Mucosa of stomach (tissue), 1 donor: ENCODE results near the gene PANK1.
"Not testable (repeated sequence)": the region's sequence is repeated elsewhere in the genome, so short reads cannot be mapped to it uniquely, and the experiment has no call there.

Experiments used
- H3K27me3 ChIP-seq: one replicate; pipeline ENCODE4 v1.7.0; 2013; ENCODE audit warnings: mild to moderate bottlenecking, low read length; ENCODE audit not compliant: control insufficient read depth, insufficient read depth
- H3K36me3 ChIP-seq: one replicate; pipeline ENCODE4 v1.7.0; 2013; ENCODE audit warnings: low read length; ENCODE audit not compliant: control insufficient read depth, insufficient read depth
- H3K4me1 ChIP-seq: one replicate; pipeline ENCODE4 v1.7.0; 2013; ENCODE audit warnings: mild to moderate bottlenecking, low read length; ENCODE audit not compliant: control insufficient read depth, insufficient read depth
- H3K4me3 ChIP-seq: one replicate; pipeline ENCODE4 v1.7.0; 2013; ENCODE audit warnings: low read length
- H3K9ac ChIP-seq: one replicate; pipeline ENCODE4 v1.7.0; 2013; ENCODE audit warnings: mild to moderate bottlenecking, low read length, moderate library complexity
- H3K9me3 ChIP-seq: one replicate; pipeline ENCODE4 v1.7.0; 2013; ENCODE audit warnings: mild to moderate bottlenecking, low read length, moderate library complexity; ENCODE audit not compliant: control insufficient read depth
- donor health status: Pancreatic carcinoma.

The PANK1 gene

DNA sequence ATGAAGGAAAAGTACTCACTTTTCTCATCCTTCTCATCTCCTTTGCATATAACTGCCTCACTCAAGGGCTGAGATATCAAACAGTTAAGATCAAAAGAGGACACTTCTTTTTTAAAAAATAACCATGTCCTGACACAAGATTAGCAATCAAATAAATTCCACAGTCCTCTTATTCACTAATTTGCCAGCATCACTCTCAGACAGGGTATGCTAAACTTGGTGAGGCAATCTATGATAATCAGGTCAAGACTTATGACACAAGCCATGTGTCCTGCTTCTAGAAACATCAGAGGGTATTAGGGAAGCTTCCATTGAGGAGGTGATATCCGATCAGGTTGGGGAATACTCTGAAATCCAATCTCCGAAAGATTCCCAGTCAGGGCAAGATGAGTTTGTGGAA lies 10.4 kb downstream of the PANK1 start:
- Histone ChIP-seq H3K9me3 (no peaks in the 10 kb centered on the region), H3K9ac (no peak overlapping the region), H3K36me3 (no peaks in the 10 kb centered on the region), H3K4me1 (no peaks in the 10 kb centered on the region), H3K27me3 (no peaks in the 10 kb centered on the region), H3K4me3 (no peak overlapping the region)

DNA sequence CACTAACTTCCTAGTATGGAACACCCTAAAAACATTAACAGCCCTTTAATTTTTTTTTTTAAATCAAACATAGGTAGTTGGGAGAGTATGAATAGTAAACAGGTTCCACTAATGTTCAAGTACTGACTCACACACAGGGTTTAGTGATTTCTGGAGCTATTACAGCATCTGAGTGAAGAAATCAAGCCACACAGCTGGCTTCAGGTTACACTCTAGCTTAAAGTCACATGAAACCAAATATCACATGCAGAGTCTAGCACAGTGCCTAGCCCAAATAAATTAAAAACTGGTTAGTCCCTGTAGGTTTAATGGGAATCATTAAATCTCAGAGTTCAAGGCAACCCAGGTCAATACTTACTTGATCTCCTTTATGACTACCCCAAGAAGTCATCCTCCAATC lies 11.6 kb downstream of the PANK1 start:
- H3K4me3 ChIP-seq = no peak overlapping the region

DNA sequence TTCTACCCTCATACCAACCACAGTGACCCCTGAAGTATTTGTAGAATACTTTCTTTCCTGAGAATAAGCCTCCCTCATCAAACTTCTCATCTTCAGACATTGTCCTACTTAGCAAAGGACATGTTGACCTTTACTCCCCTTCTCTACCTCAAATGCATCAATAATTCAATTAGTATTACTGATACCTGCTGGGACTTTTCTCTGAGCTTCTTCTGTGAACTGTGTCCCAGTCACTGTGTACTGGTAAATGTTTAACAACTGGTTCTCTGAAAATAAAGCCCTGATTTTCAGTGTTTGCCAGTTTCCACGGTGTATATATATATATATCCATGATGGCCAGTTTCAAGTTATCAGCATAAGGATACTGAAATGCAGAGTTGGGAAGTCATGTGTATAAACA lies 12.2 kb downstream of the PANK1 start:
- Histone ChIP-seq H3K4me1 (no peaks in the 10 kb centered on the region), H3K36me3 (no peaks in the 10 kb centered on the region), H3K9me3 (no peaks in the 10 kb centered on the region), H3K4me3 (no peak overlapping the region), H3K27me3 (no peaks in the 10 kb centered on the region), H3K9ac (no peak overlapping the region)

More for the DNA sequence above, 11.6 kb downstream of the PANK1 start:
- H3K27me3 ChIP-seq = no peaks in the 10 kb centered on the region
- no peaks in the 10 kb centered on the region for H3K4me1 ChIP-seq
- H3K36me3 ChIP-seq = no peaks in the 10 kb centered on the region
- H3K9me3 ChIP-seq = no peaks in the 10 kb centered on the region
- no peak overlapping the region for H3K9ac ChIP-seq

DNA sequence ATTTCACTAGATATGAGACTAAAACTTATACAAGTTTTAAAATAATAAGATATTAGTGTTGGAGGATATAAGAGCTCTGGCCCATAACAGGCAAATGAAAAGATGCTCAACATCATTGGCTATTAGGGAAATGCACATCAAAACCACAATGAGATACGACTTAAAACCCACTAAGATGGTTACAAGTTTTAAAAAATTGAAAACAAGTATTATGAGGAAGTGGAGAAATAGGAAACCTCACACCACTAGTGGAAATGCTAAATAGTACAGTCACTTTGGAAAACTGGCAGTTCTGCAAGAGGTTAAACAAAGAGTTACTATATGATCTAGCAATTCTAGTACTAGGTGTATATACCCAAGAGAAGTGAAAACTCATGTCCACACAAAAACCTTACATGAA lies 17.2 kb downstream of the PANK1 start:
- Histone ChIP-seq H3K9ac (no peak overlapping the region), H3K4me3 (no peak overlapping the region), H3K9me3 (no peaks in the 10 kb centered on the region), H3K4me1 (no peaks in the 10 kb centered on the region), H3K27me3 (no peaks in the 10 kb centered on the region), H3K36me3 (no peaks in the 10 kb centered on the region)

DNA sequence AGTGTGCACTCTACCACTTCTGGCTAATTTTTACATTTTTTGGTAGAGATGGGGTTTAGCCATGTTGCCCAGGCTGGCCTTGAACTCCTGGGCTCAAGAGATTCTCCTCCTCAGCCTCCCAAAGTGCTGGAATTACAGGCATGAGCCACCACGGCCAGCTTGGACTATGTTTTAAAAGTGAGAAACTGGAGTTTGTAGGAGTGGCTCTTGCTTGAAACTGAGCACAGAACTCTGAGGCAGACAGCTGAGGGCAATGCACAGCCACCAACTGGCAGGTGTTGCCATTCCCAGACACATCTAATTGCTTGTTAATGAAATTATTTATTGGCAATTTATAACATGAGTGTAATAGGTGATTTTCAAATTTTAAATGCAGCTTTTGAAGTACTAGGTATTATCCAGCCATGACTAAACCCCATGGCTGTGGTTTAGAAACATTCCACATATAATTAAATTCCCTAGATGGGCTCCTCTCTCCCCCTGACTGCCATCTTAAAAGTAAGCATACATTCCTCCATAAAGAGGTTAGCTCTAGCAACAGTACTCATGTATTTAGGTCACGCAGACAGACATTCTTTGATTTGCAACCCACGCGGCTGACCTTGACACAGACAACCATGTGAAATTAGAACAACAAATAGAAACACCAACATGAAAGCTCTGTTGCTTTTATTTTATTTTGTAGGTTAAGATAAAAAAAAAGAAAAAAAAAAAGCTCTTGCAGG lies 19.8 kb downstream of the PANK1 start:
- H3K36me3 ChIP-seq = no peaks in the 10 kb centered on the region
- peaks cover 5% of the 10 kb centered on the region for H3K9me3 ChIP-seq
- H3K27me3 ChIP-seq = no peaks in the 10 kb centered on the region
- no peaks in the 10 kb centered on the region for H3K4me1 ChIP-seq
- no peak overlapping the region for H3K4me3 ChIP-seq
- no peak overlapping the region for H3K9ac ChIP-seq

DNA sequence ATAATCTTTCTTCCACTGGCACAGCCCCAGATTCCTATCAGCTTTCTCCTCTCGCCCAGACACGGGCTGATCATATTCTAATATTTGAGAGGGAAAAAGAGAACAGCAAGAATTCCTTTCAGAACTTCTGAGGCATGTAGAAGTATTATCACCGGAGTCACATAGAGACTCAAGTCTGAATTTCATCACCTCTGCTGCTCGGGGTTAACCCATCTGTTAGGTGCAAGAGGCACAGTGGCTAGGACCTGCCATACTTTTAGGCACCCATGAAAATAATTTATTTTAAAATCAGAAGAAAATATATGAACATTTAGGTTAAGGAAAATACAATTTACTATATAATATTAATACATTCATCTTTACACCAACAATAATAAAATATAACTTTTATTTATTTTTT lies 21.0 kb downstream of the PANK1 start:
- no peaks in the 10 kb centered on the region for H3K36me3 ChIP-seq
- H3K27me3 ChIP-seq = no peaks in the 10 kb centered on the region
- H3K4me3 ChIP-seq = no peak overlapping the region
- no peak overlapping the region for H3K9ac ChIP-seq
- H3K4me1 ChIP-seq = no peaks in the 10 kb centered on the region
- H3K9me3 ChIP-seq = peaks cover 5% of the 10 kb centered on the region

DNA sequence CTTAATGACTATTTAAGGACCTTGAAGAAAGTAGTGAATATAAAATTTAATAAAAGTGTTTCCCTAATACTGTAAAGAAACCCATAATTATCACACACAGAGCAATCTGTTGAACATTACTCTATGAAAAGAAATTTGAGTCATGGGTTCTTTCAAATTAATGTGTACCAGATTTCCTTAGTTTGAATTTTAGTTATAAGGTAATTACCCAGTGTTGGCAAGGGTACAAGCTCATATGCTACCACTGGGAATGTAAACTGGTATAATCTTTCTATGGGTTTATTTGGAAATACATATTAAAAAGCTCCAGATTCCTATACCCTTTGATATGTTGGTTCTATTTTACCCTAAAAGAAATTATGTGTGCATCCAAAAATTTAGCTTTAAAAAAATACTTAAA lies 22.9 kb downstream of the PANK1 start:
- no peak overlapping the region for H3K4me3 ChIP-seq
- H3K9me3 ChIP-seq = peaks cover 5% of the 10 kb centered on the region
- H3K27me3 ChIP-seq = no peaks in the 10 kb centered on the region
- H3K36me3 ChIP-seq = no peaks in the 10 kb centered on the region
- H3K9ac ChIP-seq = no peak overlapping the region
- H3K4me1 ChIP-seq = no peaks in the 10 kb centered on the region

DNA sequence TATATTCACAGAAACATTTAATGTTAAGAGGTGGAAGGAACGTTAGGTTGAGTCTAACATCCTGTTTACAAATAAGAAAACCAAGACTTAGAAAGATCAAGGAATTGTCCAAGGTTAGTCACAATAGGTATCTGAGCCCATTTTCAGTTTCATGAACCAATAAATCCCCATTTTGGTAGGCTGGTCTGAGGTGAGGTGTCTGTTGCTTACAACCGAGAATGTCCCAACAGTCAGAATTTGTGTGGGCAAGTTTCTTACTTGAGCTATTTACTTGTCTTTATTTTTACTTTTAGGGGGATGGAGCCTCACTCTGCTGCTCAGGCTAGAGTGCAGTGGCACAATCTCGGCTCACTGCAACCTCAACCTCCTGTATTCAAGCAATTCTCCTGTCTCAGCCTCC lies 23.6 kb downstream of the PANK1 start:
- Histone ChIP-seq H3K9me3 (peaks cover 5% of the 10 kb centered on the region), H3K27me3 (no peaks in the 10 kb centered on the region), H3K4me1 (no peaks in the 10 kb centered on the region), H3K9ac (no peak overlapping the region), H3K36me3 (no peaks in the 10 kb centered on the region), H3K4me3 (no peak overlapping the region)

DNA sequence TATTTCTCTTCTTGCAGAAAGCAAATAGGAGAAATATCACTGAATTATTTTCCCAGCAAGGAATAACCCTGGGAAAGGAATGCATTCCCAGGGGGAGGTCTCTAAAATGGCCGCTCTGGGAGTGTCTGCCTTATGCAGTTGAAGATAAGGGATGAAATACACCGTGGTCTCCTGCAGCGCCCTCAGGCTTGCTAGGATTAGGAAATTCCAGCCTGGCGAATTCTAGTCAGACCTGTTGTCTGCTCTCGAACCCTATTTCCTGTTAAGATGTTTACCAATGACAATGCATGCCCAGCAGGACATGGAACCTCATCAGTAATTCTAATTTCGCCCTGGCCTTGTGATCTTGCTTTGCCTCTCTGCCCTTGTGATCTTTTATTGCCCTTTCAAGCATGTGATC lies 24.7 kb downstream of the PANK1 start:
- H3K9ac ChIP-seq, H3K4me1 ChIP-seq, H3K36me3 ChIP-seq, H3K4me3 ChIP-seq, H3K9me3 ChIP-seq, H3K27me3 ChIP-seq: not testable (repeated sequence)

DNA sequence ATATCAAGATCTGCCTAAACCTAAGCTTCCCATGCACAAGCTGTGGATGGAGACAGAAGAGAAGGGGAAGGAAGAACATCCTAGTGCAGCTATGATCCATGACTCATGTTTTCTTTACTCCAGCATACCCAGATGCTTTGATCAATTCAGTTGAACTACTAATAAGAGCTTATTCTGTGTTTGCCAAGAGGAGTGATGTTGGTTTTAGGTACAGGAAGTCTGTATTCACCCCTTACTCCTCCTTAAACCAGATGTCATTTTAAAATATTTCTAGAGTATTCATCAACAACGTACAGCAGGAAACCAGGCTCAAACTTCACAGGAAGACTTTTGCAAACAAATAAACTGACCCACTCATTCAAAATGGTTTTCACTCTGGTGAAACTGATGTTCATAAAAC lies 29.2 kb downstream of the PANK1 start:
- no peaks in the 10 kb centered on the region for H3K27me3 ChIP-seq
- no peak overlapping the region for H3K9ac ChIP-seq
- H3K4me1 ChIP-seq = no peaks in the 10 kb centered on the region
- H3K4me3 ChIP-seq = no peak overlapping the region
- H3K9me3 ChIP-seq = peaks cover 5% of the 10 kb centered on the region
- H3K36me3 ChIP-seq = no peaks in the 10 kb centered on the region

DNA sequence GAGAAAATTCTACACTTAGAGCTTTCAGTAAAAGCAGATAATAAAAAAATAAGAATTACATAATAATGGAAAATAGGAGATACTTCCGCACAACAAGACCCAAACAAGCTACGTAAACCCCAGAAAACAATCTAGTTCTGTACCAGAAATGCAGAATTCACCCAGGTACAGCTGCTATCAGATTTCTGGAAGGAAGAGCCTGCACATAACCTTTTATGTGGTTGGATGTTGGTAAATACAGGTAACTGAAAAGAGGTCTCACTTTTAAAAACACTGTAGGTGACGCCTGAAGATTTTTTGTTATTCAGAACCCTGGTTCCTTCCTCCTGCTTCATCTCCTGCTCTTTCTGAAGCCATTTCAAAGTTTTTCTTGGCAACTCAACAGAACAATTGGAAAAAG lies 29.9 kb downstream of the PANK1 start:
- H3K9me3 ChIP-seq = no peaks in the 10 kb centered on the region
- no peaks in the 10 kb centered on the region for H3K4me1 ChIP-seq
- no peak overlapping the region for H3K9ac ChIP-seq
- no peaks in the 10 kb centered on the region for H3K36me3 ChIP-seq
- no peak overlapping the region for H3K4me3 ChIP-seq
- H3K27me3 ChIP-seq = no peaks in the 10 kb centered on the region

DNA sequence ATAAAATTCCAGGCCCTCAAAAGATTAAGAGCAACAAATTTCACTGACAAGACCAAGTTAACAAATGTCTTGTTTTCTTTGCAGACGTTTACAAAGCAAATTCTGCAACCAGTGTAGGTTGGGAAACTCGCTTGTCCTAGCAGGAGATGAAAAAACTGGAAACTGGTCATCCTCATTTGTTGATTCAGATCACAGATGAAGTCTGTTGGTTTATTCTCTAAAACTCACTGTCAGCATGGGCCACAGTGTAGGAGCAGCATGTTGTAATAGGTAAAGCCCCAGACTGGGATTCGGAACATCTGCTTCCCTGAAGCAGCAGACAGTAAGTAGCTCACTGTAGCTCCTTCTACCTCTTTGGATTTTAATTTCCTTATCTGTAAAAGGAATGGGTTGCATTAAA lies 31.5 kb downstream of the PANK1 start:
- Histone ChIP-seq H3K4me1 (no peaks in the 10 kb centered on the region), H3K9me3 (no peaks in the 10 kb centered on the region), H3K27me3 (no peaks in the 10 kb centered on the region), H3K4me3 (no peak overlapping the region), H3K36me3 (no peaks in the 10 kb centered on the region), H3K9ac (no peak overlapping the region)

DNA sequence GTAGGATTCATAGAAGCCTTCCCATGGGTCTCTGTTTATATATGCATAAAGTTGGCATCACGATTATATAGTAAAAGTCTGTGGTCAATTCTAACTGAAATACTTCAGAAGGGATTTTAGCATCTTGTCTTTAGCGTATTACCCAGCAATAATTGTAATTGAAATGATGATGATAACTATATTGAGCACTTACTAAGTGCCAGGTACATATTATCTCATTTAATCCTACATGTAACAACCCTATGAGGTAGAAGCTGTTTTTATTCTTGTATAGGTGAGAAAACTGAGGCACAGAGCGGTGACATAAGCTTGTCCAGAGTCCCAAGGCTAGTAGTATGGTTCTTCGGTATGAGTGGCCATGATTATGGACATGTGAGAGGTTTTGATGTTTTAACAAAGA lies 33.8 kb downstream of the PANK1 start:
- Histone ChIP-seq H3K27me3 (no peaks in the 10 kb centered on the region), H3K9me3 (no peaks in the 10 kb centered on the region), H3K36me3 (no peaks in the 10 kb centered on the region), H3K9ac (no peak overlapping the region), H3K4me3 (no peak overlapping the region), H3K4me1 (no peaks in the 10 kb centered on the region)
